GM10266 (cell line): ENCODE measurements around the gene TBC1D9.

Experiments
- DNase-seq: peaks from one replicate; pipeline ENCODE4 v3.0.0; 2012; ENCODE audit errors: extremely low spot score
- CTCF ChIP-seq: IDR thresholded peaks from 2 replicates; pipeline ENCODE4 v1.5.1; 2012; ENCODE audit warnings: mild to moderate bottlenecking, low read depth; ENCODE audit not compliant: control insufficient read depth, insufficient read depth; ENCODE audit errors: missing control alignments

Gene TBC1D9

DNA sequence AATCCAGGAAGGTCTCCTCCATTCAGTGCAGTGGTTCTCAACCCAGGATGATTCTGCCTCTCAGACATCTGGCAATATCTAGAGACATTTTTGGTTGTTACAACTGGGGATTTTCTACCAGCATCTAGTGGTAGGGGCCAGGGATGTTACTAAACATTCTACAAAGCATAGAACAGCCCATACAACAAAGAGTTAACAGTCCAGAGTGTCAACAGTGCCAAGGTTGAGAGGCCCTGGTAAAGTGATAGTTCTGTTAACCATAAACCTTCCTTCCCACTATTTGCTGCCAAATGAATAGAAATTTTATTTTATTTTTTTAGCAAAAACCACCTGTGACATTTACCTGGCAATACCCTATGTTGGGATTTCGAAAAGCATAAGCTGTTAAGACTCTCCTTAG lies 94.6 kb downstream of the TBC1D9 start:
- no peak for TF ChIP-seq CTCF
- DNase-seq = no peak

- DNase-seq = no peak
Measured at GRCh38 chr4:140659943-140660700, 96.1 kb downstream of the TBC1D9 start.

DNA sequence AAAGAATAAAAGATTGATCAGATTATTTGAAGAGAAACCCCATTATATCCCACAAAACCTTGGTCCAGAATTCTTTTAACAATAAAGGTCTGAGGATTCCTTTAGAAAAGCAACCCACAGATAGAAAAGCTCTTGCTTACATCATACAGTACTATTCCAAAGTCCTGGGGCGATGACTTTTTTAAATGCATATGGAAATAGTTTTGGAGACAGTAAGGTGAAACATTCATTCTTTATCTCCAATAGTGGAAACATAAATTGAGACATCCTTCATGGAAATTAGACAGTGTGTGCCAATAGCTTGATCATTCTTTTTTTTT lies 101.7 kb downstream of the TBC1D9 start:
- TF ChIP-seq CTCF = no peak
- DNase-seq = no peak

More at GRCh38 chr4:140659943-140660700, 96.1 kb downstream of the TBC1D9 start:
- TF ChIP-seq CTCF = no peak

DNA sequence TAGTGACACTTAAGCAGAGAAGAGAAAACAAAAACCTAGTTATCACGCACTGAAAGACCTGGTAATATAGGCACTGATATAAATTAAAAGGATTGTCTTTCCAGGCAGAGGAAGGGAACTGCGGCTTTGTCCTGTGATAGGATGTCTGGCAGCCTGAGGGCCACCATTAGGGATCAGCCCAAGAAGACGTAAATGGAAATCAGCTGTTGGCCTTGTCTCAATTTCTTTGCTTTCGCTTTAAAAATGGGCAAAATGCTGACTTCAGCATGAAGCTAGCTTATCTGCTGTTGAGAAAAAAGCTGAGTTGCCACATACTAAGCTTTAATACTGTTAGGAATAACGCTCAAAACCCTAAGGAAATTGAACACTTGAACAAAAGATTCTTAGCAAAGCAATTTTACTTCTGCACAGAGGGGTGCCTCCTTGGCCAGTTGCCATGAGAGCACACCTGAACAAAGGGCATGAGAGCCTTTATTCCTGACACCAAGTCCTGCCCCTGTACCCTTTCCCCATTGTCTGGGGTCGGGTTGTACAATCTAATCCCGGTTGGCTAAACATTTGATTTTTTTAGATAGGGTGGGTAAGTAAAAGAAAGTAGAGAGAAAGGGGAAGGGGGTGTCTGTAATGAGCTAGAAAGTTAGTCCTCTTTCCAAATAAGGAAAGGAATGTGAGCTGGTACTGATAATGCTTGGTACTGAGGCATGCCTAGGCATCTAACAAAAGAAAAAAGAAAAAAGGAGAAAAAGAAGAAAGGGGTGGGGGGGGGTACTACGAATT lies 102.3 kb downstream of the TBC1D9 start:
- DNase-seq = no peak
- no peak for TF ChIP-seq CTCF

DNA sequence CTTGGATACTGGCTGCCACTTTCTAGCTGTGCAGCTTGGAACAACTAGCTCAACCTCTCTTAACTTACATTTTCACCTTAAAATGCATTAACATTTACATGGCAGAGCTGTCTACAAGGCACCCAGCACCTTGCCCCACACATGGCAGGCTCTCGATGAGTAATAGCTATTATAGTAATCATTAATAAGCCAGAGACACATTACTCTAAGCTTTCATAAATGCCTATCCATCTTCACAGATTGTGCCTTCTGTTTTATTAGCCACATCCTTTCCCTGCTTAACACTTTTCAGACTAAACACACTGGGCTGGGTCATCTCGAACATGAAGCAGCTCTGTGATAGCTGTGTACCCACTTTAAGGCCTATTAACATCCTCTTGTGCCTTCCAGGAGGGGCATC lies 103.6 kb downstream of the TBC1D9 start:
- no peak for DNase-seq
- no peak for TF ChIP-seq CTCF

DNA sequence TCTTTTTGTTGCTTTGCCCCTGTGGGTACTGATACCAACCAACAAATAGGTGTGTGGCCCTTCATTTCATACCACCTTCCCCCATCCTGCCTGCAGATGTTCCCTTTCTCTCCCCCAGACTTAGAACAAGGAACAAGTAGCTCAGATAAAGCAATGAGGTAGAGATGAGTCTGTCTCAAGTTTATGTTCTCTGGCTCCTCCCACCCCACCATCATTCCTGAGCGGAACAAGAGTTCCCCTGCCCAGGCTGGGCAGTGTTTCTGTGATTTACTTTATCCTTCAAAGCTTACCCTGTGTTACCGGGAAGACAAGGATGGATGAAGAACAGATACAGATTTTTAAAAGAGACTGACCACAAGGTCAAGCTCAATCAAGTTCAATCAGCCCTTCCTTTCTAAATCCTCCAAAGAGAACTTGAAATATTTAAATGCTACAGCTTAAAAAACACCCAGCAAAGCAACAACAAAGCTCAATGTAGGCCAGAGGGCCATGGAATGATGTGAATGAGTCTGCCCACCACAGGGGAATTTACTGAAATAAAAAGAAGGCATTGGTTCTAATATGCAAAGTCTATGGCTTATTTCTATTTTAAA lies 107.4 kb downstream of the TBC1D9 start:
- DNase-seq = no peak

More for the DNA sequence above, 107.4 kb downstream of the TBC1D9 start:
- no peak for TF ChIP-seq CTCF
